GM19099 (cell line): ENCODE data around the gene MACROD1.
A peak's percentile ranks its signal among the peaks of the same experiment; 100 is the strongest.

Experiments used
- POLR2A ChIP-seq: IDR thresholded peaks from 3 replicates; pipeline ENCODE4 v1.6.1; 2011; ENCODE audit warnings: low read depth; ENCODE audit not compliant: insufficient read length; ENCODE audit errors: extremely low read depth

MACROD1 gene

GRCh38 chr11:63979426-63979825 is 186.5 kb downstream of the MACROD1 start:
- no peak for TF ChIP-seq POLR2A

GRCh38 chr11:63978551-63979239 is 187.2 kb downstream of the MACROD1 start:
- TF ChIP-seq POLR2A = no peak

- peak; percentile 90 for TF ChIP-seq POLR2A
Measured at GRCh38 chr11:63974259-63975143, 191.4 kb downstream of the MACROD1 start, which contains the start of gene COX8A. TSS of gene COX8A (plus strand) at chr11:63974620. CDS start at chr11:63974681, 61 bp downstream.

GRCh38 chr11:63970902-63971301 is 195.0 kb downstream of the MACROD1 start:
- TF ChIP-seq POLR2A = no peak

- no peak for TF ChIP-seq POLR2A
Measured at GRCh38 chr11:63969461-63969860, 196.5 kb downstream of the MACROD1 start.

GRCh38 chr11:63966444-63966843 is 199.5 kb downstream of the MACROD1 start:
- TF ChIP-seq POLR2A = no peak

- no peak for TF ChIP-seq POLR2A
Measured at GRCh38 chr11:63961608-63962412, 204.1 kb downstream of the MACROD1 start.

GRCh38 chr11:63958008-63958407 is 207.9 kb downstream of the MACROD1 start:
- no peak for TF ChIP-seq POLR2A

GRCh38 chr11:63952570-63952969 is 213.3 kb downstream of the MACROD1 start:
- no peak for TF ChIP-seq POLR2A

GRCh38 chr11:63951779-63952536 is 214.0 kb downstream of the MACROD1 start:
- no peak for TF ChIP-seq POLR2A
